GM19238 (cell line): ENCODE measurements around the gene TCTN3.
"Not testable (repeated sequence)": the region's sequence is repeated elsewhere in the genome, so short reads cannot be mapped to it uniquely, and the experiment has no call there.

ENCODE experiments used
- DNase-seq: peaks from one replicate; pipeline ENCODE4 v3.0.0; 2011; ENCODE audit warnings: low spot score; ENCODE audit not compliant: insufficient read length

Gene TCTN3

GRCh38 chr10:95691281-95691680, 2.4 kb downstream of the TCTN3 start:
- no peak for DNase-seq

- DNase-seq, result no peak
Observed at GRCh38 chr10:95688648-95689047, 5.1 kb downstream of the TCTN3 start.

- DNase-seq, result no peak
Observed at GRCh38 chr10:95683966-95684365, 9.8 kb downstream of the TCTN3 start.

- no peak for DNase-seq
Observed at GRCh38 chr10:95675403-95676116, 18.2 kb downstream of the TCTN3 start.

GRCh38 chr10:95674643-95675042, 19.1 kb downstream of the TCTN3 start:
- DNase-seq, result no peak

GRCh38 chr10:95672641-95673040, 21.1 kb downstream of the TCTN3 start:
- not testable (repeated sequence) for DNase-seq

GRCh38 chr10:95664543-95664942, 29.2 kb downstream of the TCTN3 start:
- no peak for DNase-seq

GRCh38 chr10:95663496-95663895, 30.2 kb downstream of the TCTN3 start:
- DNase-seq, result no peak

- no peak for DNase-seq
Observed at GRCh38 chr10:95661818-95662217, 31.9 kb downstream of the TCTN3 start.

GRCh38 chr10:95660283-95660682, 33.4 kb downstream of the TCTN3 start:
- DNase-seq, result no peak

- no peak for DNase-seq
Observed at GRCh38 chr10:95657250-95657649, 36.5 kb downstream of the TCTN3 start.

- DNase-seq, result peak; percentile 85
Observed at GRCh38 chr10:95656291-95657164, 37.2 kb downstream of the TCTN3 start, which contains the start of gene ALDH18A1. TSS of gene ALDH18A1 (minus strand) at chr10:95656711. CDS start at chr10:95653377, 3,334 bp downstream.

- peak; percentile 4 for DNase-seq
Observed at GRCh38 chr10:95655571-95656290, 38.0 kb downstream of the TCTN3 start.

- no peak for DNase-seq
Observed at GRCh38 chr10:95653895-95654294, 39.8 kb downstream of the TCTN3 start.

GRCh38 chr10:95651346-95652060, 42.2 kb downstream of the TCTN3 start:
- DNase-seq, result no peak

- no peak for DNase-seq
Observed at GRCh38 chr10:95650232-95650631, 43.5 kb downstream of the TCTN3 start.

GRCh38 chr10:95648138-95648537, 45.6 kb downstream of the TCTN3 start:
- no peak for DNase-seq

GRCh38 chr10:95646160-95646559, 47.6 kb downstream of the TCTN3 start:
- DNase-seq, result no peak

GRCh38 chr10:95644901-95645300, 48.8 kb downstream of the TCTN3 start:
- DNase-seq, result no peak

GRCh38 chr10:95640891-95641315, 52.8 kb downstream of the TCTN3 start:
- DNase-seq, result no peak

GRCh38 chr10:95637911-95638310, 55.8 kb downstream of the TCTN3 start:
- DNase-seq, result no peak
